Gastrocnemius medialis (tissue), 4 donors: ENCODE results near the gene KIF4A.

Source experiments
- POLR2A ChIP-seq, 2 donors: fragments of 450-650 bp; IDR thresholded peaks; one replicate each; pipeline ENCODE4 v1.6.1; 2017; ENCODE audit warnings: antibody characterized with exemption in 2 of 2, mild to moderate bottlenecking in 2 of 2, moderate library complexity in 2 of 2
- TF ChIP-seq, protein P1 (sequence below), 5 experiments: fragments of 450-650 bp in 3 of 5; fragments of 200-600 bp in 2 of 5; sonication (generic) in 2 of 5; IDR thresholded peaks in 4 of 5; conservative IDR thresholded peaks in 1 of 5; 1 replicate in 4 of 5; 2 replicates in 1 of 5; pipeline ENCODE4 v1.5.1; 2016 to 2019; ENCODE audit warnings: antibody characterized with exemption in 5 of 5, mild to moderate bottlenecking in 3 of 5, moderate library complexity in 3 of 5

GRCh38 chrX:70353514-70353913 lies 63.6 kb downstream of the KIF4A start:
- TF ChIP-seq, protein P1, sequence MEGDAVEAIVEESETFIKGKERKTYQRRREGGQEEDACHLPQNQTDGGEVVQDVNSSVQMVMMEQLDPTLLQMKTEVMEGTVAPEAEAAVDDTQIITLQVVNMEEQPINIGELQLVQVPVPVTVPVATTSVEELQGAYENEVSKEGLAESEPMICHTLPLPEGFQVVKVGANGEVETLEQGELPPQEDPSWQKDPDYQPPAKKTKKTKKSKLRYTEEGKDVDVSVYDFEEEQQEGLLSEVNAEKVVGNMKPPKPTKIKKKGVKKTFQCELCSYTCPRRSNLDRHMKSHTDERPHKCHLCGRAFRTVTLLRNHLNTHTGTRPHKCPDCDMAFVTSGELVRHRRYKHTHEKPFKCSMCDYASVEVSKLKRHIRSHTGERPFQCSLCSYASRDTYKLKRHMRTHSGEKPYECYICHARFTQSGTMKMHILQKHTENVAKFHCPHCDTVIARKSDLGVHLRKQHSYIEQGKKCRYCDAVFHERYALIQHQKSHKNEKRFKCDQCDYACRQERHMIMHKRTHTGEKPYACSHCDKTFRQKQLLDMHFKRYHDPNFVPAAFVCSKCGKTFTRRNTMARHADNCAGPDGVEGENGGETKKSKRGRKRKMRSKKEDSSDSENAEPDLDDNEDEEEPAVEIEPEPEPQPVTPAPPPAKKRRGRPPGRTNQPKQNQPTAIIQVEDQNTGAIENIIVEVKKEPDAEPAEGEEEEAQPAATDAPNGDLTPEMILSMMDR (IDR thresholded peaks at IDR 0.05 in 4 of 5, conservative IDR thresholded peaks at IDR 0.05 in 1 of 5): no peak
- no peak for TF ChIP-seq POLR2A (IDR thresholded peaks at IDR 0.05)
